ENCODE data around the gene RXRA.

RXRA gene

GRCh38 chr9:134364391-134365114, 38.3 kb downstream of the RXRA start:
- no peaks in the 10 kb centered on the region for H3K9me3 ChIP-seq (ENCODE audit: insufficient read depth, low read length)
- no peaks in the 10 kb centered on the region for H3K27me3 ChIP-seq (ENCODE audit: low read length)
- H3K27ac ChIP-seq (ENCODE audit: low read depth, low read length) = no peak overlapping the region
- no peaks in the 10 kb centered on the region for H4K20me1 ChIP-seq (ENCODE audit: low read depth, low read length)
- no peak overlapping the region for H3K4me3 ChIP-seq (ENCODE audit: insufficient read depth, low read length, poor library complexity, severe bottlenecking)
- H3K4me2 ChIP-seq (ENCODE audit: low read depth, low read length, poor library complexity, severe bottlenecking) = no peak overlapping the region
- H2AFZ ChIP-seq (ENCODE audit: low read depth, low read length, severe bottlenecking) = no peak overlapping the region
- no peaks in the 10 kb centered on the region for H3F3A ChIP-seq (ENCODE audit: insufficient read depth)
- no peaks in the 10 kb centered on the region for H3K36me3 ChIP-seq (ENCODE audit: low read length)
- no peaks in the 10 kb centered on the region for H3K79me2 ChIP-seq (ENCODE audit: insufficient read depth, low read length)
- TF ChIP-seq EZH2phosphoT487 (conservative IDR thresholded peaks at IDR 0.05; ENCODE audit: low read length) = no peak
- no peak for TF ChIP-seq CTCF (IDR thresholded peaks at IDR 0.05; ENCODE audit: insufficient read depth, low read length, poor library complexity, severe bottlenecking)
- H3K9ac ChIP-seq (ENCODE audit: low read length) = no peak overlapping the region
- no peaks in the 10 kb centered on the region for H3K9me2 ChIP-seq (replicated peaks; ENCODE audit: insufficient read depth, low read length)

GRCh38 chr9:134365115-134365596, 38.9 kb downstream of the RXRA start:
- Histone ChIP-seq H3K4me2 (ENCODE audit: low read depth, low read length, poor library complexity, severe bottlenecking) (no peak overlapping the region), H4K20me1 (ENCODE audit: low read depth, low read length) (no peaks in the 10 kb centered on the region), H3K9me3 (ENCODE audit: insufficient read depth, low read length) (no peaks in the 10 kb centered on the region), H3F3A (ENCODE audit: insufficient read depth) (no peaks in the 10 kb centered on the region), H3K27ac (ENCODE audit: low read depth, low read length) (no peak overlapping the region), H3K4me3 (ENCODE audit: insufficient read depth, low read length, poor library complexity, severe bottlenecking) (no peak overlapping the region), H3K9me2 (replicated peaks; ENCODE audit: insufficient read depth, low read length) (no peaks in the 10 kb centered on the region), H2AFZ (ENCODE audit: low read depth, low read length, severe bottlenecking) (no peak overlapping the region), H3K27me3 (ENCODE audit: low read length) (no peaks in the 10 kb centered on the region), H3K9ac (ENCODE audit: low read length) (no peak overlapping the region), H3K36me3 (ENCODE audit: low read length) (no peaks in the 10 kb centered on the region), H3K79me2 (ENCODE audit: insufficient read depth, low read length) (no peaks in the 10 kb centered on the region)
- TF ChIP-seq EZH2phosphoT487 (conservative IDR thresholded peaks at IDR 0.05; ENCODE audit: low read length) = no peak
- TF ChIP-seq CTCF (IDR thresholded peaks at IDR 0.05; ENCODE audit: insufficient read depth, low read length, poor library complexity, severe bottlenecking) = no peak

- H3K27ac ChIP-seq (ENCODE audit: low read depth, low read length) = no peak overlapping the region
- H3K9me2 ChIP-seq (replicated peaks; ENCODE audit: insufficient read depth, low read length) = no peaks in the 10 kb centered on the region
- H3K4me3 ChIP-seq (ENCODE audit: insufficient read depth, low read length, poor library complexity, severe bottlenecking) = no peak overlapping the region
- H4K20me1 ChIP-seq (ENCODE audit: low read depth, low read length) = no peaks in the 10 kb centered on the region
- H3F3A ChIP-seq (ENCODE audit: insufficient read depth) = no peaks in the 10 kb centered on the region
- no peaks in the 10 kb centered on the region for H3K9me3 ChIP-seq (ENCODE audit: insufficient read depth, low read length)
- no peak overlapping the region for H3K9ac ChIP-seq (ENCODE audit: low read length)
- H3K4me2 ChIP-seq (ENCODE audit: low read depth, low read length, poor library complexity, severe bottlenecking) = no peak overlapping the region
- H2AFZ ChIP-seq (ENCODE audit: low read depth, low read length, severe bottlenecking) = no peak overlapping the region
- TF ChIP-seq CTCF (IDR thresholded peaks at IDR 0.05; ENCODE audit: insufficient read depth, low read length, poor library complexity, severe bottlenecking) (no peak), EZH2phosphoT487 (conservative IDR thresholded peaks at IDR 0.05; ENCODE audit: low read length) (no peak)
- H3K27me3 ChIP-seq (ENCODE audit: low read length) = no peaks in the 10 kb centered on the region
- H3K79me2 ChIP-seq (ENCODE audit: insufficient read depth, low read length) = no peaks in the 10 kb centered on the region
- H3K36me3 ChIP-seq (ENCODE audit: low read length) = no peaks in the 10 kb centered on the region
These were observed 39.6 kb downstream of the RXRA start for GRCh38 chr9:134365791-134366222.

Measured in SU-DHL-6 (cell line).